NCI-H446 (cell line): ENCODE measurements around the gene PHC2.

Experiments used
- DNase-seq, 2 experiments: peaks; one replicate each; lab custom pipeline; 2025; lab: John Stamatoyannopoulos, UW

The PHC2 gene

GRCh38 chr1:33388805-33389771 is 41.8 kb downstream of the PHC2 start:
- DNase-seq = no peak

DNA sequence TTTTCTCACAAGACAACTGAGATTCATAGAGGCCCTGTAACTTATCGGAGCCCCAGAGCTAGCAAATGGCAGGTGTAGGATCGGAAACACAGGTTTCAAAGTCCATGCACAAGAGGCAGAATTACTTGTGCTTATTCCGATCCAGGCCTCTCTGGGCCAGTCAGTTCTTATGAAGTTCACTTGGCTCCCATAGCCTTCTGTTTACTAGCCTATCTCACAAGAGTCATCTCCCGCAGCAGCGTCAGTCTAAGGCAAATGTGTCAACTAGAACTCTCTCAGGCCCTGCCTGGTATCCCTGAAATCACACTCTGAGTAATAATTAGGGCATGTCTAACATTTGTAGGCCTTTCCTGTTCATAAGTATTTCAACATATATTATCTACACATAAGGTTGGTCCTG is 43.3 kb downstream of the PHC2 start:
- DNase-seq = no peak

GRCh38 chr1:33385251-33385650 is 45.6 kb downstream of the PHC2 start:
- no peak for DNase-seq

DNA sequence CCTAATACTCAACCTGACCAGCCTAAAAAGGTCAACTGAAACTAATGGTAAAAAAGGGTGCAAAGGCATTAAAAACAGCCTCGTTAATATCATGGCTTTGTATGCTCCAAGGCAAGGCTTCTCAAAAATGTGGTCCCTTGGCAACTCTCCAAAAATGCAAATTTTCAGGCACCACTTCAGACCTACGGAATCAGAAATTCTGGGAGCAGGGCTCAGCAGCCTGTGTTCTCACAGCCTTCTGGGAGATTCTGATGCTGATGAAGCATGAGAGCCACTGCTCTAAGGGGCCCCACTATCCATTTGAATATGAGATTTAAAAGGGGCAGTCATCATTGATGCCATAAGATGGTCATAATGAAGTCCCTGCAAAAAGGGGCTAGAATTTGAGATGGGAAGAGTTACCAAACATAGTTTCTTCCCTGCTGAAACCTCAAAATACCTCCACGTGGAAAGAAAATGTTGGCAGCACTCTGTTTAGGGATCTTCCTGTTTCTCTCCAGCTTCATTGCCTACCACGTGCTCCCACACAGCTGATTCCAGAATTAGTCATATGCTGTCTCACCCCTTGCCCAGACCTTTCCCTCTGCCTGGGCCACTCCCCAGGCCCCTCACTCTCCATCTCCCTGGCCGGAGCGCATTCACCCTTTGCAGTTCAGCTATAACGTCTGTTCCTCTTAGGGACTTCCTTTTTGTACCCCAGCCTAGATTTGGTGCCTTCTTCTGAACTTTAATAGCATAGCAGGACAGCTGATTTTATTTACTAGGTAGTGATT is 46.7 kb downstream of the PHC2 start:
- no peak for DNase-seq

- DNase-seq = no peak
These were observed 47.4 kb downstream of the PHC2 start for GRCh38 chr1:33383489-33383888.

GRCh38 chr1:33382661-33383415 is 48.1 kb downstream of the PHC2 start:
- no peak for DNase-seq

- no peak for DNase-seq
These were observed 48.9 kb downstream of the PHC2 start for GRCh38 chr1:33381977-33382376.

DNA sequence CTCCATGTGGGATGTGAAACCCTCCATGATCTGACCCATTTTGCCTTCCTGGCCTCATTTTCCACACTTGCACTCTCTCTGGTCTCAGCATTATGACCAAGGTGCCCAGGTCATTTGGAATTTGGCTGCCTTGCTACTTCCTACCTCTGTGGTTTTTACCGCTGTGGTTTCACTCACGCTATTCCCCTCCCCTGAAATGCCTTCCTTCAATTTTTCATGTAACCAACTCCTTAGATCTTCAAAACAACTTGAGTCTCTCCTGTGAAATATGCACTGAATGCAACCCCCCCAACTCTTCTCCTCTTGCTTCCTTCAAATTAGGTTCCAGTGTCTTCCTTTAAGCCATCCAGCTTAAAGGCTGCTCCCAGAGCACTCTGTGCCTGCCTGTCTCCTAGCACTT is 50.1 kb downstream of the PHC2 start:
- DNase-seq = no peak

DNA sequence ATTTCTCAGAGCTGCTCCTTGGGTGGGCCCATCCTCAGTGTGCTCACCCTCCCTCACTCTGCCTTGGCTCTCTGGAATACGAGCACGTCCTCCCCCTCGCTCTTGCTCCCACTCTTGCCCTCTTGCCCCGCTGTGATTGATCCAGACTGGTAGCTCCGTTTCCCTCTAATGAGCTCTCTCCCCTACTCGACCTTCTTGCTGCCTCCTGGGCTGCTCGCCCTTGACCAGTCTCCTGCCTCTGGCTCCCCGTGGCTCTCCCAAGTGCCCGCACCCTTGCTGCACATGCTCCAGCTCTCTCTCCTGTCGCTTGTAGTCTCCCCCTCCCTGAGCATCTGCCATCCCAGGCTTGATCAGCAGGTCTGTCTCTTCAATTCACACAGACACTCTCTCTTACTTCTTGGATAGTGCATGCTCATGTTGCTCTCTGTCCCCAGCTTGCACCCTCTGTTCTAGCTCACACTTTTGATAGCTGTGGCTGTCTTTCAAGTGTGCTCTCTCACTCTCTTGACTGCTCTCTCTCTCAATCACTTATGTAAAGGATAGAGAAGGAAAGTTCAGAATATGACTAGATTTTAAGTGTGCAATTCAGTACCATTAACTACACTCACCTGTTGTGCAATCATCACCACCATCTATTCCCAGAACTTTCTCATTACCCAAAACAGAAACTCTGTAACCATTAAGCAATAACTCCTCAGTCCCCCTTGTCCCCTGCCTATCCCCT is 51.1 kb downstream of the PHC2 start:
- DNase-seq = no peak

DNA sequence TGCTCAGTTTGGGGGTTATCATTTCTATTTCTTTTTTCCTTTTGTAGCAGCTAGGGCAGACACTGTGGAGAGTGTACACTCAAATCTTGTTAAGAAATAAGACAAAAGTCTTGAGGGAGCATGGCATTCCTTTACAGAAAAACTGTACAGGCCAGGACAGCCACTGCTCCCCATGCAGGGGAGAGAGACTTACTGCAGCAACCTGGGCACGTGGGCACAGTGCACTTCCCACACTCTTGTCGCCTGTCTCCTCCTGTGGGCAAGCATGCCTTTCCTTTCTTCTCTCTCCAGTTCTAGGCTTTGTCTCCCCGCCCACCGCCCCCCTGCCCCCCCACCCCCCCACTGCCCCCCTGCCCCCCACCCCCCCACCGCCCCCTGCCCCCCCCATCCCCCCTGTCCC is 51.9 kb downstream of the PHC2 start:
- DNase-seq = no peak

DNA sequence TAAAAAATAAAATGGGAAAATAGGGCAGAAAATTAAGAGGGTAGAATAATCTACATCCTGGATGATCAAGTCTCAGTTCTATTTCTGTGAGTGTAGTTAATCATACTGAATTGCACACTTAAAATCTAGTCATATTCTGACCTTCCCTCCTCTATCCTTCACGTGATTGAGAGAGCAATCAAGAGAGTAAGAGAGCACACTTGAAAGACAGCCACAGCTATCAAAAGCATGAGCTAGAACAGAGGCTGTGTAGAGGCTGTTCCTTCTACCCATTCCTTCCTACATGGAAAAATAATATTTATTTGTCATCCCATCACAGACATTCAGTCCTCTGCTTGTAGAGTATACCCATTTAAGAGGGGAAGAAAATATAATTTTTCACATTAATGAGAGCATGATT is 52.4 kb downstream of the PHC2 start:
- DNase-seq = no peak

- DNase-seq = no peak
These were observed 53.1 kb downstream of the PHC2 start for GRCh38 chr1:33377756-33378155.

GRCh38 chr1:33377013-33377412 is 53.9 kb downstream of the PHC2 start:
- no peak for DNase-seq

DNA sequence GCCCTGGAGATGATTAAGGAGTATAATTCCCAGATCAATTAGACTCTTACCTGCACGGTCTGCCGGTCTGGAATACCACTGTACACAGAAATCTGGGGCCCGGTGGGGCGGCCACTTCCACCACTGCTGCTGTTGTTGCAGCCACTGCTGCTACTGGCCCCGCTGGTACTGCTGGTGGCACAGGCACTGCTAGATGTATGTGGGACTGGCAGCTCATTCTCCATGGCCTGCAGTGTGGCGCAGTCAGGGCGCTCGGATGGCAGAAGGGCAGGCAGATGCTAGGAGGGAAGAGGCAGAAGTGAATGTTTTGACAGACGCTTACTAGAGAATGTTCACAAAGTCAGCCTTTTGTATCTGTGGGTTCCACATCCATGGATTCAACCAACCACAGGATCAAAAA is 55.6 kb downstream of the PHC2 start:
- DNase-seq = no peak

- DNase-seq = no peak
These were observed 56.4 kb downstream of the PHC2 start for GRCh38 chr1:33374336-33375105.

- no peak for DNase-seq
These were observed 57.3 kb downstream of the PHC2 start for GRCh38 chr1:33373606-33374005.

- DNase-seq = no peak
These were observed 58.2 kb downstream of the PHC2 start for GRCh38 chr1:33372677-33373076.

DNA sequence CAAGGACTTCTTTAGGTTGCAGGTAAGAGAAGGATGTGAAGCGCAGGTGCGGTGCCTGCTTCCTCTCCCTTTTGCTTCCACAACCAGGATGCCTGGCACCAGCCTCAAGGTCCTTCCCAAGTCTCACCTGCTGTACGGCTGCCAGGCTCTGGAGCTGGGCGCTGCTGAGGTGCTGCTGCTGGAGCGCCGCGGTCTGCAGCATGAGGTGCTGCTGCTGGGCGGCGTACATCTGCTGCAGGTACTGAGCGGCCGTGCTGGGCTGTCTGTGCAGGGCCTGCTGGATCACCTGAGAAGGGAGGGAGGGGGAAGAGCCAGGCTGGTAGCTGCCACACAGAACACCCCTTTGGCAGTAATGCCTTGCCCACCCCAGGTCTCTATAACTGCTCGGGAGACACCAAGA is 58.7 kb downstream of the PHC2 start:
- no peak for DNase-seq

- DNase-seq = no peak
These were observed 59.6 kb downstream of the PHC2 start for GRCh38 chr1:33371334-33371733.

GRCh38 chr1:33370827-33371226 is 60.1 kb downstream of the PHC2 start:
- DNase-seq = no peak

GRCh38 chr1:33370301-33370700 is 60.6 kb downstream of the PHC2 start:
- DNase-seq = peak; percentile 19 to 76
